HCT116 (cell line): ENCODE data around the gene KIF18A. TPM values are rescaled to one million over a fixed set of nuclear protein-coding genes. Genes with fewer than 3 reads are reported as not detected.

Source experiments
- ATAC-seq: fragments of 200-7000 bp; cut with Tn5 transposase; 2 replicates; pipeline ENCODE4 v1.9.1; 2020; ENCODE audit warnings: mild to moderate bottlenecking, moderate library complexity
- BruUV-seq: library from RNA; stranded (reverse); fragments of 400-500 nt; replicated peaks from 2 replicates; lab custom pipeline; 2021; lab: Mats Ljungman, UMichigan
- CTCF ChIA-PET: fragments of 300-600 bp; sonication (Branson Sonifier 250); formaldehyde crosslinking; loops from one replicate; lab custom pipeline; 2021; ENCODE audit warnings: antibody characterized with exemption; lab: Charles Lee
- POLR2A ChIA-PET: fragments of 300-600, 350-600 bp; sonication (Branson Sonifier 250); formaldehyde crosslinking; loops from one replicate; lab custom pipeline; 2021; ENCODE audit warnings: antibody characterized with exemption; lab: Charles Lee
- RAD21 ChIA-PET, 2 experiments: fragments of 300-600 bp; sonication (Branson Sonifier 250); formaldehyde crosslinking; loops; one replicate each; lab custom pipeline; 2023; ENCODE audit warnings: low total read pairs in 2 of 2; ENCODE audit not compliant: uncharacterized antibody in 2 of 2, unreplicated experiment in 2 of 2, low non-redundant PET in 1 of 2; lab: Charles Lee
- DNase-seq: peaks from one replicate; pipeline ENCODE4 v3.0.0-alpha.2; 2010; ENCODE audit warnings: low read depth, low spot score
- H2AFZ ChIP-seq: fragments of 200-600 bp; shearing (Covaris generic), sonication (generic); 2 replicates; pipeline ENCODE4 v1.6.1; 2017; ENCODE audit warnings: low read depth, mixed run types, mixed read lengths, antibody characterized with exemption, low read length; ENCODE audit not compliant: poor library complexity, severe bottlenecking
- H3K27ac ChIP-seq: 2 replicates; pipeline ENCODE4 v1.5.1; 2012; ENCODE audit warnings: low read depth, low read length
- H3K27me3 ChIP-seq: fragments of 200-600 bp; sonication (generic); 2 replicates; pipeline ENCODE4 v1.6.1; 2016; ENCODE audit warnings: mixed run types, low read length, mixed read lengths; ENCODE audit not compliant: insufficient read depth
- H3K36me3 ChIP-seq, 2 experiments: fragments of 200-500 bp in 1 of 2; fragments of 200-600 bp in 1 of 2; sonication (Bioruptor generic) in 1 of 2; sonication (generic) in 1 of 2; 2 replicates each; pipeline versions ENCODE4 v1.5.1 to v1.6.1; 2014 to 2016; ENCODE audit warnings: low read length in 2 of 2, inconsistent platforms in 1 of 2, mixed read lengths in 1 of 2, mixed run types in 1 of 2; ENCODE audit not compliant: insufficient read depth in 2 of 2, control insufficient read depth in 1 of 2
- H3K4me1 ChIP-seq, 2 experiments: fragments of 200-600 bp in 1 of 2; sonication (generic) in 1 of 2; 2 replicates each; pipeline versions ENCODE4 v1.5.1 to v1.6.1; 2012 to 2017; ENCODE audit warnings: low read length in 2 of 2, inconsistent platforms in 1 of 2, mild to moderate bottlenecking in 1 of 2, mixed read lengths in 1 of 2, mixed run types in 1 of 2, moderate library complexity in 1 of 2; ENCODE audit not compliant: insufficient read depth in 2 of 2, control insufficient read depth in 1 of 2
- H3K4me2 ChIP-seq: fragments of 200-600 bp; sonication (generic); 2 replicates; pipeline ENCODE4 v1.6.1; 2017; ENCODE audit warnings: mixed run types, low read length, mixed read lengths
- H3K4me3 ChIP-seq, 2 experiments: fragments of 200-600 bp in 1 of 2; sonication (generic) in 1 of 2; replicated peaks in 1 of 2; 2 replicates each; pipeline ENCODE4 v1.5.1; 2011 to 2016; ENCODE audit warnings: low read length in 2 of 2, control low read depth in 1 of 2, low read depth in 1 of 2, mild to moderate bottlenecking in 1 of 2, mixed read lengths in 1 of 2, mixed run types in 1 of 2
- H3K79me2 ChIP-seq: fragments of 200-600 bp; sonication (generic); 2 replicates; pipeline ENCODE4 v1.6.1; 2017; ENCODE audit warnings: mild to moderate bottlenecking, mixed run types, low read length, moderate library complexity, mixed read lengths; ENCODE audit not compliant: insufficient read depth
- H3K9ac ChIP-seq: fragments of 200-600 bp; sonication (generic); 2 replicates; pipeline ENCODE4 v1.6.1; 2016; ENCODE audit warnings: low read length, mixed read lengths
- H3K9me2 ChIP-seq: fragments of 200-600 bp; sonication (generic), shearing (Covaris generic); 2 replicates; pipeline ENCODE4 v1.6.1; 2017; ENCODE audit warnings: mixed run types, mild to moderate bottlenecking, moderate library complexity; ENCODE audit not compliant: insufficient read depth
- H3K9me3 ChIP-seq, 2 experiments: fragments of 200-500 bp in 1 of 2; fragments of 200-600 bp in 1 of 2; sonication (Bioruptor generic) in 1 of 2; sonication (generic) in 1 of 2; 2 replicates each; pipeline ENCODE4 v1.6.1; 2014 to 2017; ENCODE audit warnings: low read length in 2 of 2, mixed read lengths in 2 of 2, inconsistent platforms in 1 of 2, low read depth in 1 of 2, mild to moderate bottlenecking in 1 of 2, mixed run types in 1 of 2, moderate library complexity in 1 of 2; ENCODE audit not compliant: control insufficient read depth in 1 of 2, insufficient read depth in 1 of 2
- H4K20me1 ChIP-seq: fragments of 200-600 bp; sonication (generic), shearing (Covaris generic); 2 replicates; pipeline ENCODE4 v1.6.1; 2017; ENCODE audit warnings: mixed run types, mild to moderate bottlenecking, moderate library complexity; ENCODE audit not compliant: insufficient read depth
- CBX3 ChIP-seq: IDR thresholded peaks from 2 replicates; pipeline ENCODE4 v1.6.1; 2012; ENCODE audit warnings: low read depth
- EGR1 ChIP-seq: IDR thresholded peaks from 2 replicates; pipeline ENCODE4 v1.6.1; 2012; ENCODE audit warnings: low read depth
- ELF1 ChIP-seq: IDR thresholded peaks from 2 replicates; pipeline ENCODE4 v1.6.1; 2012; ENCODE audit warnings: low read depth, borderline replicate concordance
- EZH2 ChIP-seq: fragments of 200-600 bp; sonication (generic); IDR thresholded peaks from 2 replicates; pipeline ENCODE4 v1.6.1; 2017; ENCODE audit warnings: antibody characterized with exemption, mixed run types
- EZH2phosphoT487 ChIP-seq: fragments of 200-600 bp; IDR thresholded peaks from 2 replicates; pipeline ENCODE4 v1.6.1; 2018; ENCODE audit warnings: antibody characterized with exemption, borderline replicate concordance
- FOSL1 ChIP-seq: IDR thresholded peaks from 2 replicates; pipeline ENCODE4 v1.6.1; 2012; ENCODE audit warnings: low read depth
- JUND ChIP-seq: IDR thresholded peaks from 2 replicates; pipeline ENCODE4 v1.6.1; 2012
- POLR2A ChIP-seq: IDR thresholded peaks from 2 replicates; pipeline ENCODE4 v1.7.0; 2011; ENCODE audit warnings: borderline replicate concordance; ENCODE audit not compliant: insufficient read depth, insufficient read length; ENCODE audit errors: extremely low read depth
- POLR2AphosphoS5 ChIP-seq: IDR thresholded peaks from 2 replicates; pipeline ENCODE4 v1.6.1; 2011; ENCODE audit warnings: mild to moderate bottlenecking, low read depth, low read length, moderate library complexity
- RAD21 ChIP-seq: IDR thresholded peaks from 2 replicates; pipeline ENCODE4 v1.6.1; 2012; ENCODE audit warnings: low read depth, mild to moderate bottlenecking
- SIN3A ChIP-seq: IDR thresholded peaks from 2 replicates; pipeline ENCODE4 v1.6.1; 2012; ENCODE audit warnings: low read depth
- SP1 ChIP-seq: IDR thresholded peaks from 2 replicates; pipeline ENCODE4 v1.6.1; 2012; ENCODE audit warnings: low read depth
- SRF ChIP-seq: IDR thresholded peaks from 2 replicates; pipeline ENCODE4 v1.6.1; 2012; ENCODE audit warnings: low read depth
- TCF7L2 ChIP-seq: IDR thresholded peaks from 2 replicates; pipeline ENCODE4 v1.7.0; 2011; ENCODE audit warnings: borderline replicate concordance, inconsistent platforms; ENCODE audit not compliant: insufficient read depth, insufficient read length; ENCODE audit errors: extremely low read depth
- intact Hi-C: fragments of 100-400 bp; cut with micrococcal nuclease; formaldehyde crosslinking; loops from 2 replicates; pipeline ENCODE4 v1.10.0; 2022
- total RNA-seq: library from RNA; stranded (reverse); gene quantifications from one replicate; pipeline ENCODE4 v1.2.1, GENCODE V29; 2021; ENCODE audit not compliant: unreplicated experiment
- TF ChIP-seq, protein P1 (sequence below), 3 experiments: fragments of 200-600 bp in 1 of 3; sonication (generic) in 1 of 3; IDR thresholded peaks in 2 of 3; conservative IDR thresholded peaks in 1 of 3; 2 replicates each; pipeline ENCODE4 v1.5.1; 2012 to 2017; ENCODE audit warnings: low read depth in 2 of 3, low read length in 2 of 3, antibody characterized with exemption in 1 of 3, borderline replicate concordance in 1 of 3, control low read depth in 1 of 3, mild to moderate bottlenecking in 1 of 3, mixed read lengths in 1 of 3, mixed run types in 1 of 3, moderate library complexity in 1 of 3; ENCODE audit not compliant: insufficient read depth in 1 of 3
- TF ChIP-seq, protein P2 (sequence below): IDR thresholded peaks from 2 replicates; pipeline ENCODE4 v1.6.1; 2011; ENCODE audit warnings: mild to moderate bottlenecking, low read length, moderate library complexity; ENCODE audit not compliant: insufficient replicate concordance; ENCODE audit errors: extremely low read depth
- TF ChIP-seq, protein P3 (sequence below): IDR thresholded peaks from 2 replicates; pipeline ENCODE4 v1.6.1; 2012
- TF ChIP-seq, protein P4 (sequence below): IDR thresholded peaks from 2 replicates; pipeline ENCODE4 v1.6.1; 2012; ENCODE audit warnings: low read depth

KIF18A gene
- total RNA-seq, 1 experiment from 2014 or later: 50.7 TPM

DNA sequence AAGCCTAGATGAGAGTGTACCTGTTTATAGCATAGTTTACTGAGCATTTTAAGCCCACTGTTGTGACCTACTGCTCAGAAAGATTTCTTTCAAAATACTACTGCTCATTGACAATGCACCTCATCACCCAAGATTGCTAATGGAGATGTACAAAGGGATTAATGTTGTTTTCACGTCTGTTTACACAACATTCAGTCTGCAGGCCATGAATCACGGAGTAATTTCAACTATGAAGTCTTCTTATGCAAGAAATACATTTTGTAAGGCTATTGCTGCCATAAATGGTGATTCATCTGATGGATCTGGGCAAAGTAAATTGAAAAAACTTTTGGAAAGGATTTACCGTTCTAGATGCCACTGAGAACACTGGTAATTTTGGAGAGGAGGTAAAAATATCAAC is 112.9 kb downstream of the KIF18A start:
- no peaks in the 10 kb centered on the region for H3K9me2 ChIP-seq
- H3K9me3 ChIP-seq: peaks cover 0 to 5% of the 10 kb centered on the region in 2 experiments; a peak in 1 of 4 replicates
- ChIA-PET POLR2A (no interaction called here), CTCF (no interaction called here), RAD21 (no interaction called here)
- H3K36me3 ChIP-seq: no peaks in the 10 kb centered on the region
- no peak for ATAC-seq
- H3K9ac ChIP-seq: no peak overlapping the region
- no peak overlapping the region for H2AFZ ChIP-seq
- no peaks in the 10 kb centered on the region for H3K79me2 ChIP-seq
- no peak overlapping the region for H3K27ac ChIP-seq
- no peak overlapping the region for H3K4me2 ChIP-seq
- no peak for TF ChIP-seq POLR2AphosphoS5
- TF ChIP-seq EZH2phosphoT487: no peak
- TF ChIP-seq, protein P1, sequence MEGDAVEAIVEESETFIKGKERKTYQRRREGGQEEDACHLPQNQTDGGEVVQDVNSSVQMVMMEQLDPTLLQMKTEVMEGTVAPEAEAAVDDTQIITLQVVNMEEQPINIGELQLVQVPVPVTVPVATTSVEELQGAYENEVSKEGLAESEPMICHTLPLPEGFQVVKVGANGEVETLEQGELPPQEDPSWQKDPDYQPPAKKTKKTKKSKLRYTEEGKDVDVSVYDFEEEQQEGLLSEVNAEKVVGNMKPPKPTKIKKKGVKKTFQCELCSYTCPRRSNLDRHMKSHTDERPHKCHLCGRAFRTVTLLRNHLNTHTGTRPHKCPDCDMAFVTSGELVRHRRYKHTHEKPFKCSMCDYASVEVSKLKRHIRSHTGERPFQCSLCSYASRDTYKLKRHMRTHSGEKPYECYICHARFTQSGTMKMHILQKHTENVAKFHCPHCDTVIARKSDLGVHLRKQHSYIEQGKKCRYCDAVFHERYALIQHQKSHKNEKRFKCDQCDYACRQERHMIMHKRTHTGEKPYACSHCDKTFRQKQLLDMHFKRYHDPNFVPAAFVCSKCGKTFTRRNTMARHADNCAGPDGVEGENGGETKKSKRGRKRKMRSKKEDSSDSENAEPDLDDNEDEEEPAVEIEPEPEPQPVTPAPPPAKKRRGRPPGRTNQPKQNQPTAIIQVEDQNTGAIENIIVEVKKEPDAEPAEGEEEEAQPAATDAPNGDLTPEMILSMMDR (IDR thresholded peaks at IDR 0.05 in 2 of 3, conservative IDR thresholded peaks at IDR 0.05 in 1 of 3; ENCODE audit: borderline replicate concordance in 1 of 3, insufficient read depth in 1 of 3, low read depth in 2 of 3, low read length in 2 of 3): no peak
- TF ChIP-seq, protein P2, sequence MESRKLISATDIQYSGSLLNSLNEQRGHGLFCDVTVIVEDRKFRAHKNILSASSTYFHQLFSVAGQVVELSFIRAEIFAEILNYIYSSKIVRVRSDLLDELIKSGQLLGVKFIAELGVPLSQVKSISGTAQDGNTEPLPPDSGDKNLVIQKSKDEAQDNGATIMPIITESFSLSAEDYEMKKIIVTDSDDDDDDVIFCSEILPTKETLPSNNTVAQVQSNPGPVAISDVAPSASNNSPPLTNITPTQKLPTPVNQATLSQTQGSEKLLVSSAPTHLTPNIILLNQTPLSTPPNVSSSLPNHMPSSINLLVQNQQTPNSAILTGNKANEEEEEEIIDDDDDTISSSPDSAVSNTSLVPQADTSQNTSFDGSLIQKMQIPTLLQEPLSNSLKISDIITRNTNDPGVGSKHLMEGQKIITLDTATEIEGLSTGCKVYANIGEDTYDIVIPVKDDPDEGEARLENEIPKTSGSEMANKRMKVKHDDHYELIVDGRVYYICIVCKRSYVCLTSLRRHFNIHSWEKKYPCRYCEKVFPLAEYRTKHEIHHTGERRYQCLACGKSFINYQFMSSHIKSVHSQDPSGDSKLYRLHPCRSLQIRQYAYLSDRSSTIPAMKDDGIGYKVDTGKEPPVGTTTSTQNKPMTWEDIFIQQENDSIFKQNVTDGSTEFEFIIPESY: no peak
- no peak for TF ChIP-seq FOSL1
- no peak for TF ChIP-seq JUND
- TF ChIP-seq ELF1: no peak
- TF ChIP-seq SRF: no peak
- TF ChIP-seq EZH2: no peak
- TF ChIP-seq SP1: no peak
- TF ChIP-seq POLR2A: no peak
- TF ChIP-seq, protein P3, sequence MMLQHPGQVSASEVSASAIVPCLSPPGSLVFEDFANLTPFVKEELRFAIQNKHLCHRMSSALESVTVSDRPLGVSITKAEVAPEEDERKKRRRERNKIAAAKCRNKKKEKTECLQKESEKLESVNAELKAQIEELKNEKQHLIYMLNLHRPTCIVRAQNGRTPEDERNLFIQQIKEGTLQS: no peak
- TF ChIP-seq, protein P4, sequence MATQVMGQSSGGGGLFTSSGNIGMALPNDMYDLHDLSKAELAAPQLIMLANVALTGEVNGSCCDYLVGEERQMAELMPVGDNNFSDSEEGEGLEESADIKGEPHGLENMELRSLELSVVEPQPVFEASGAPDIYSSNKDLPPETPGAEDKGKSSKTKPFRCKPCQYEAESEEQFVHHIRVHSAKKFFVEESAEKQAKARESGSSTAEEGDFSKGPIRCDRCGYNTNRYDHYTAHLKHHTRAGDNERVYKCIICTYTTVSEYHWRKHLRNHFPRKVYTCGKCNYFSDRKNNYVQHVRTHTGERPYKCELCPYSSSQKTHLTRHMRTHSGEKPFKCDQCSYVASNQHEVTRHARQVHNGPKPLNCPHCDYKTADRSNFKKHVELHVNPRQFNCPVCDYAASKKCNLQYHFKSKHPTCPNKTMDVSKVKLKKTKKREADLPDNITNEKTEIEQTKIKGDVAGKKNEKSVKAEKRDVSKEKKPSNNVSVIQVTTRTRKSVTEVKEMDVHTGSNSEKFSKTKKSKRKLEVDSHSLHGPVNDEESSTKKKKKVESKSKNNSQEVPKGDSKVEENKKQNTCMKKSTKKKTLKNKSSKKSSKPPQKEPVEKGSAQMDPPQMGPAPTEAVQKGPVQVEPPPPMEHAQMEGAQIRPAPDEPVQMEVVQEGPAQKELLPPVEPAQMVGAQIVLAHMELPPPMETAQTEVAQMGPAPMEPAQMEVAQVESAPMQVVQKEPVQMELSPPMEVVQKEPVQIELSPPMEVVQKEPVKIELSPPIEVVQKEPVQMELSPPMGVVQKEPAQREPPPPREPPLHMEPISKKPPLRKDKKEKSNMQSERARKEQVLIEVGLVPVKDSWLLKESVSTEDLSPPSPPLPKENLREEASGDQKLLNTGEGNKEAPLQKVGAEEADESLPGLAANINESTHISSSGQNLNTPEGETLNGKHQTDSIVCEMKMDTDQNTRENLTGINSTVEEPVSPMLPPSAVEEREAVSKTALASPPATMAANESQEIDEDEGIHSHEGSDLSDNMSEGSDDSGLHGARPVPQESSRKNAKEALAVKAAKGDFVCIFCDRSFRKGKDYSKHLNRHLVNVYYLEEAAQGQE: no peak
- no peak for TF ChIP-seq CBX3
- TF ChIP-seq RAD21: no peak
- no peak for TF ChIP-seq SIN3A
- no peak for TF ChIP-seq TCF7L2
- no peak for TF ChIP-seq EGR1
- H4K20me1 ChIP-seq: no peaks in the 10 kb centered on the region
- BruUV-seq: no TSS peak
- H3K4me3 ChIP-seq: no peak overlapping the region
- H3K4me1 ChIP-seq: no peaks in the 10 kb centered on the region
- intact Hi-C loops: no loop called here
- DNase-seq: no peak
- H3K27me3 ChIP-seq: no peaks in the 10 kb centered on the region
